Astrocyte of the spinal cord (primary cell): Measurements from ENCODE around the gene KIF13A.

Experiments
- DNase-seq: peaks from one replicate; pipeline ENCODE4 v3.0.0; 2011; ENCODE audit warnings: low read depth, low spot score
- H3K4me3 ChIP-seq: 2 replicates; pipeline ENCODE4 v1.5.1; 2011; ENCODE audit warnings: low read depth, mild to moderate bottlenecking, low read length, moderate library complexity
- in situ Hi-C: cut with HindIII; loops from 2 replicates; pipeline ENCODE4 v1.10.0; 2017; ENCODE audit warnings: low sequenced_read_pairs
- TF ChIP-seq, protein P1 (sequence below): IDR thresholded peaks from 2 replicates; pipeline ENCODE4 v1.5.1; 2012; ENCODE audit warnings: low read depth, mild to moderate bottlenecking, low read length, inconsistent platforms

KIF13A gene

DNA sequence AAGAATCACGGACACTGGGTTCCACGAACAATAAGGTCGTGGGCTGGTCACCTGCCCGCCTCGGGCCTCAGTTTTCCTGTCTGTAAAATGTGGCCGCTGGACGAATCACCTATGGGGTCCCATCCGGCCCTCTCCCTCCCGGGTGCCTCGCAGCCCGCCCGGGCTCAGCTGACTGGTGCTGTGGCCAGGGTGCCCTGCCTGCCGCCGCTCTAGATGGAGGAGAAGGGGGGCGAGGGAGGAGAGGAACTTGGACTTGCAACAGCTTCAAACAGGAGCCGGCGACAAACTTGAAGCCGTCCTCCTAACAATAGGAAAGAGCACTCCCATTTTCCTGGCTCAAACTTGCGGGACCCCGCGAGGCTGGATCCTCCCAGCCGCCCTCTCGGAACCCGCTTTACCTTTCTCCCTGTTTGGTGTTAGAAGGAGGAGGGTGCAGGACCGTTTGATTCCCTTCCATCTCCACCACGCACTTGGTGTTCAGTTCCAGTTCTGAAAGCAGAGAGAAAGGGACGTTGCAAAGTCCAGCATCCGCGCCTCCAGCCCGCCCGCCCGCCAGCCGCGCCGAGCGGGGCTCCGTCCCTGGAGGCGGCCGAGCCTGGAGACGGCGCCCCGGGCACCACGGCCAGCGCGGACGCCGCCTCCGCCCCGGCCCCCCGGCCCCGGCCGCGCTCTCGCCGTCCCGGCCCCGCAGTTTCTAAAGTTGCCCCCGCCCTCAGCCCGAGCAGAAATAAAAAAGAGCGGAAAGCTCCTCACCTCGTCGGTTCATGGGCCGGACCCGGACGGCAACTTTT, 584 bp downstream of the KIF13A start:
- peak; percentile 54 for DNase-seq
- in situ Hi-C loops, result no loop called here
- peak overlapping the region; percentile 75 for H3K4me3 ChIP-seq
- TF ChIP-seq, protein P1, sequence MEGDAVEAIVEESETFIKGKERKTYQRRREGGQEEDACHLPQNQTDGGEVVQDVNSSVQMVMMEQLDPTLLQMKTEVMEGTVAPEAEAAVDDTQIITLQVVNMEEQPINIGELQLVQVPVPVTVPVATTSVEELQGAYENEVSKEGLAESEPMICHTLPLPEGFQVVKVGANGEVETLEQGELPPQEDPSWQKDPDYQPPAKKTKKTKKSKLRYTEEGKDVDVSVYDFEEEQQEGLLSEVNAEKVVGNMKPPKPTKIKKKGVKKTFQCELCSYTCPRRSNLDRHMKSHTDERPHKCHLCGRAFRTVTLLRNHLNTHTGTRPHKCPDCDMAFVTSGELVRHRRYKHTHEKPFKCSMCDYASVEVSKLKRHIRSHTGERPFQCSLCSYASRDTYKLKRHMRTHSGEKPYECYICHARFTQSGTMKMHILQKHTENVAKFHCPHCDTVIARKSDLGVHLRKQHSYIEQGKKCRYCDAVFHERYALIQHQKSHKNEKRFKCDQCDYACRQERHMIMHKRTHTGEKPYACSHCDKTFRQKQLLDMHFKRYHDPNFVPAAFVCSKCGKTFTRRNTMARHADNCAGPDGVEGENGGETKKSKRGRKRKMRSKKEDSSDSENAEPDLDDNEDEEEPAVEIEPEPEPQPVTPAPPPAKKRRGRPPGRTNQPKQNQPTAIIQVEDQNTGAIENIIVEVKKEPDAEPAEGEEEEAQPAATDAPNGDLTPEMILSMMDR, result no peak

DNA sequence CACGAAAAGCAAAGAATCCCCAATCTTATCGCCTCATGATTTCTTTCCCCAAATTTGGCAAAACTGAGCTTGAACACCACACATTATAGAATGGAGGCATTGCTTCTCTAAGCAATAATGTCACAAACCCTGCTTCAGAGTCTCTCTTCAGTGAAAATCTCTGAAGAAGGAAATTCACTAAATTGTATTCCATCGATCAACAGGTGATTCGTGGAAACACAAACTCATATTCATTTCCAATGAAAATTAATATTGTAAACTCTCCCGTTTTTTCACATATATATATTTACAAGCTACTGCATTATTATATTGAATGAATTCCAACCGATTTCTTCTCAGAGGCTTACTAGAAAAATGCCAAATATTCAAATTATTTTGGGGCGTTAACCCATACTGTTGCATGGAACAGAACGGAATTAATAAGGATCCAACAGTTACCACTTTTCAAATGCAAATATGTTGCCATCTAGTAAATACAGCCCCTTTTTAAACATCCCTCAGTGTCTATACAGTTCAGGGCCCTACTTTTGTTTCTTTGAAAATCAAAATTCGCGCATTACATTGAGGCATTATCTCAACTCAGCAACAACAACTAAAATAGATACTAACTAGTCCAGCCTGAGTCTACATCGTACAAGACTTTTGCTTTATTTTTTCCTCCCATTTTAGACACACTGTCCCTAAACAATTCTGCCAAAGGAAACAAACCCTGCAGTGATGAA, 1.3 kb downstream of the KIF13A start:
- peak overlapping the region; percentile 75 for H3K4me3 ChIP-seq
- no peak for DNase-seq
- TF ChIP-seq, protein P1, result no peak
- in situ Hi-C loops, result no loop called here

DNA sequence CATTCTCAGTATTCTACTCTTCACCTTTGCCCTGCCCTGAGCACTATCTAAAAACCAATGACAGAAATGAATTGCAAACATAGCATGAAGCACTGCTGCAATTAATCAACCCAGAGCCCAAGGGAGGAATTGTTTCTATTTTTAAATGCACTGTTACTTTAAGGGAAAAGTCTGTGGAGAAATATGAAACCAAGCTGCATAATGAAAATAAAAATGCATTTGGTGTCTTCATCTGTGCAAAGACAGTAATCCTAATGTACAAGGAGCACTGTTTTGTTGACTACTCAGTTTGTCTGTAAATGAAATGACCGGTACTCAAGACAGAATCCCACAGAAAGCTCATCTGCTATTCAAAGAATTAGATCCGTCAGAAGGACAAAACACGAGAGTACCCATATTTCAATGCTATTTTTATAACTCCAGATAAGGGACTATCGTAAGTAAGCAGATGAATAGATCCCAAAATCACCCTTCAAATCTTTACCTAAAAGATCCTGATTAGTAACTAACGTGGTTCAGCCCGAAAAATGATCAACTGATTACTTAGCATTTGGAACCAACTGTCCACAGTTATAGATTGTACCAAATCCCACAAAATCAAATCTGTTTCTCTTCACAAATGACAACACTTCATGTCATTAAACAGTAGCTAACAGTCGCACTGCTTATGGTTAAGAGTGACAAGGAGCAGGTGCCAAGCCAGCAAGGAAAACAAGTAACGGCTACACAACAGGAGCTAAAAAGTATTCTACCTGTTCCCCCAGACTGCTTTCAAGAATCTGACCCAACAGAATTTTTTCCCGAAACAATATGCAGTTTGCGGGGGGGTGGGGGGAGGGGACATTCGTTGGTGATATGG, 2.4 kb downstream of the KIF13A start:
- no peak for DNase-seq
- peak overlapping the region; percentile 17 for H3K4me3 ChIP-seq
- in situ Hi-C loops, result no loop called here
- TF ChIP-seq, protein P1, result no peak

DNA sequence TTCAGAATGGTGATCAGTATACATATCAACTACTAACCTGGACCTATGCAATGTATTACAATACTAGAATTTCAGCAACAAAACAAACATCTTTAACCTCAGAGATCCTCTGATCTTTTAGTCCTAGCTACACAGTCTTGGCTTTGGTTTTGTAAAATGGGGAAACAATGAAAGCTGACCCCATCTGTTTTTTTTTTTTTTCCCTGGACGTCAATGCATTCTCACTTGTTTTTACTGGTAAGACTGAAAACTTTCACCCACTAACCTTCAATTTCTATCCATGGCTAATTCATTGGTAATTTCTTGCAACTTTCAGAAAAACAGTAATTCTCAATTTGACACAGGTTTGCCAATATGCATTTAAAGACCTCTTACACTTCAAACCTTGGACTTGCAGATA, 3.0 kb downstream of the KIF13A start:
- DNase-seq, result no peak
- TF ChIP-seq, protein P1, result no peak
- no peak overlapping the region for H3K4me3 ChIP-seq
- in situ Hi-C loops, result no loop called here

DNA sequence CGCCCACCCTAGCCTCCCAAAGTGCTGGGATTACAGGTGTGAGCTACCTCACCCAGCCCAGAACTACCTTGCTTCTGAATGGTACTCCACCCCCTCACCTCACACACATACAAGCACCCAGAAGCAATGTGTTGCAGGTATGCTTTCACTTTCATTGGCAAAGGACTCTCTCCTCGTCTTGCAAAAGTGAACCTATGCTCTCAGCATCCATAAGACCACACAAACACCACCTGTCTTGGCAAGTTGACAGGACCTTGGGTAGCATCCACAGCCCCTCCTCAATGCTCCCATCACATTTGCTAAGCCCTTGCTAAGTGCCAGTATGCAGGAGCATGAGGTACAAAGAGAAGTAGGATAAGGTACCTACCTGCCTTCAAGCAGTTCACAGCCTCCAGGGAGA, 3.7 kb downstream of the KIF13A start:
- DNase-seq, result no peak
- H3K4me3 ChIP-seq, result no peak overlapping the region
- TF ChIP-seq, protein P1, result no peak
- in situ Hi-C loops, result no loop called here

DNA sequence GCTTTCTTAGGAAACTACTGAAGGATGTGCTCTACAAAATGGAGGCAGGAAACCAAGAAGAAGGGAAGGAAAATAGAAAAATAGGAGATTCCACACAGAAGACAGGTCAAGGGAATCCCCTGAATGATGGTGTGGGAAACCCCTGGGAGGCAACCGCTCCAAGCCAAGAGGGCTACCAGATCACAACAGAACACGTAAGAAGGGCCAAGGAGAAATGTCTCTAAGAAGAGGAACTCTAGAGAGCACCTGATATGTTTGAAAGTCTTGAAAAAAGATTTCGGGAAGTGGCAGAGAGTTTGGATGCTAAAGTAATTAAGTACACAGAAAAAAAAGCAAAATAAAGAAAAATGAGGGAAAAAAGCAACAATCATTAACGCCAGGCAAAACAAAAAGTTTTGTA, 7.1 kb downstream of the KIF13A start:
- TF ChIP-seq, protein P1, result no peak
- no peak overlapping the region for H3K4me3 ChIP-seq
- DNase-seq, result no peak
- in situ Hi-C loops, result no loop called here
